PC-9 (cell line): ENCODE results near the gene ARNT2. TPM values are rescaled to one million over a fixed set of nuclear protein-coding genes. Genes with fewer than 3 reads are reported as not detected.
A peak's percentile ranks its signal among the peaks of the same experiment; 100 is the strongest.

Experiments used
- BruUV-seq: library from RNA; stranded (reverse); fragments of 400-500 nt; replicated peaks from 2 replicates; lab custom pipeline; 2021; lab: Mats Ljungman, UMichigan
- CTCF ChIA-PET: fragments of 300-600 bp; sonication (Branson Sonifier 250); formaldehyde crosslinking; loops from one replicate; lab custom pipeline; 2022; ENCODE audit warnings: antibody characterized with exemption; lab: Charles Lee
- POLR2A ChIA-PET: fragments of 300-600 bp; sonication (Branson Sonifier 250); formaldehyde crosslinking; loops from one replicate; lab custom pipeline; 2022; ENCODE audit warnings: antibody characterized with exemption; ENCODE audit not compliant: unreplicated experiment; lab: Charles Lee
- DNase-seq, 2 experiments: peaks; one replicate each; pipeline versions ENCODE4 v3.0.0 to v3.0.0-alpha.2; 2015 to 2022; ENCODE audit warnings: mixed read lengths in 1 of 2
- H2AFZ ChIP-seq: fragments of 200-600 bp; sonication (generic); 2 replicates; pipeline ENCODE4 v1.8.1; 2017; ENCODE audit warnings: antibody characterized with exemption
- H3F3A ChIP-seq: fragments of 200-600 bp; sonication (generic); 2 replicates; pipeline ENCODE4 v1.8.1; 2017; ENCODE audit warnings: antibody characterized with exemption, mild to moderate bottlenecking, low read depth; ENCODE audit not compliant: insufficient read depth
- H3K27ac ChIP-seq: fragments of 200-600 bp; sonication (generic); 2 replicates; pipeline ENCODE4 v1.6.1; 2016; ENCODE audit warnings: mixed run types
- H3K27me3 ChIP-seq: fragments of 200-600 bp; sonication (generic); 2 replicates; pipeline ENCODE4 v1.6.1; 2016; ENCODE audit warnings: low read depth, mixed run types; ENCODE audit not compliant: insufficient read depth
- H3K36me3 ChIP-seq: fragments of 200-600 bp; sonication (generic); 2 replicates; pipeline ENCODE4 v1.6.1; 2016; ENCODE audit warnings: low read depth, mixed run types
- H3K4me1 ChIP-seq: fragments of 200-600 bp; sonication (generic); replicated peaks from 2 replicates; pipeline ENCODE4 v1.6.1; 2016; ENCODE audit warnings: mixed run types; ENCODE audit not compliant: insufficient read depth
- H3K4me2 ChIP-seq: fragments of 200-600 bp; sonication (generic); 2 replicates; pipeline ENCODE4 v1.6.1; 2017; ENCODE audit warnings: mixed run types
- H3K4me3 ChIP-seq: fragments of 200-600 bp; sonication (generic); 2 replicates; pipeline ENCODE4 v1.6.1; 2016; ENCODE audit warnings: mixed run types
- H3K79me2 ChIP-seq: fragments of 200-600 bp; sonication (generic); 2 replicates; pipeline ENCODE4 v1.6.1; 2017; ENCODE audit warnings: low read depth, mixed run types
- H3K9me2 ChIP-seq: fragments of 200-600 bp; sonication (generic); 2 replicates; pipeline ENCODE4 v1.8.1; 2017; ENCODE audit warnings: mild to moderate bottlenecking; ENCODE audit not compliant: insufficient read depth
- H3K9me3 ChIP-seq: fragments of 200-600 bp; sonication (generic); 2 replicates; pipeline ENCODE4 v1.8.1; 2016; ENCODE audit warnings: low read depth; ENCODE audit not compliant: insufficient read depth
- H4K20me1 ChIP-seq: fragments of 200-600 bp; sonication (generic); 2 replicates; pipeline ENCODE4 v1.8.1; 2017; ENCODE audit not compliant: insufficient read depth
- CTCF ChIP-seq: fragments of 200-600 bp; sonication (generic); conservative IDR thresholded peaks from 2 replicates; pipeline ENCODE4 v1.6.1; 2017; ENCODE audit warnings: mixed run types, antibody characterized with exemption, mild to moderate bottlenecking, moderate library complexity
- EZH2 ChIP-seq: fragments of 200-600 bp; sonication (generic); IDR thresholded peaks from 2 replicates; pipeline ENCODE4 v1.8.0; 2017; ENCODE audit warnings: antibody characterized with exemption, low read depth
- intact Hi-C: fragments of 100-400 bp; cut with micrococcal nuclease; formaldehyde crosslinking; loops from one replicate; pipeline ENCODE4 v1.10.0; 2022; ENCODE audit not compliant: unreplicated experiment
- total RNA-seq: library from RNA; stranded (reverse); gene quantifications from 2 replicates; pipeline ENCODE4 v1.2.3, GENCODE V29; 2021

The ARNT2 gene
- total RNA-seq, 1 experiment from 2014 or later, result 4.3 TPM

- Histone ChIP-seq H4K20me1 (no peaks in the 10 kb centered on the region), H3K79me2 (no peaks in the 10 kb centered on the region), H3K9me3 (no peaks in the 10 kb centered on the region), H3F3A (peaks cover 15% of the 10 kb centered on the region), H3K27ac (no peak overlapping the region), H3K36me3 (no peaks in the 10 kb centered on the region), H3K4me1 (peaks cover 15% of the 10 kb centered on the region), H2AFZ (no peak overlapping the region), H3K4me3 (no peak overlapping the region), H3K4me2 (no peak overlapping the region), H3K9me2 (no peaks in the 10 kb centered on the region), H3K27me3 (no peaks in the 10 kb centered on the region)
- no peak for DNase-seq
- ChIA-PET CTCF (no interaction called here), POLR2A (no interaction called here)
- intact Hi-C loops, result no loop called here
- TF ChIP-seq CTCF (no peak), EZH2 (no peak)
- BruUV-seq, result no TSS peak
Observed at GRCh38 chr15:80432345-80432702, 28.1 kb downstream of the ARNT2 start.

GRCh38 chr15:80433836-80434235, 29.7 kb downstream of the ARNT2 start:
- H3K27me3 ChIP-seq, result no peaks in the 10 kb centered on the region

GRCh38 chr15:80434926-80435720, 30.9 kb downstream of the ARNT2 start:
- TF ChIP-seq EZH2 (no peak), CTCF (no peak)
- ChIA-PET POLR2A (no interaction called here), CTCF (no interaction called here)
- Histone ChIP-seq H3K4me1 (peaks cover 28% of the 10 kb centered on the region), H4K20me1 (no peaks in the 10 kb centered on the region), H3F3A (peaks cover 23% of the 10 kb centered on the region), H3K4me3 (no peak overlapping the region), H2AFZ (no peak overlapping the region), H3K4me2 (no peak overlapping the region), H3K9me2 (no peaks in the 10 kb centered on the region), H3K27ac (peak overlapping the region; percentile 94; the same call in 1 of the 2 replicates), H3K79me2 (no peaks in the 10 kb centered on the region), H3K27me3 (no peaks in the 10 kb centered on the region), H3K9me3 (no peaks in the 10 kb centered on the region), H3K36me3 (no peaks in the 10 kb centered on the region)
- no peak for DNase-seq
- no TSS peak for BruUV-seq
- intact Hi-C loops, result no loop called here

More at GRCh38 chr15:80433836-80434235, 29.7 kb downstream of the ARNT2 start:
- DNase-seq, result no peak
- H3K36me3 ChIP-seq, result no peaks in the 10 kb centered on the region
- POLR2A ChIA-PET, result no interaction called here
- H3K4me1 ChIP-seq, result peaks cover 28% of the 10 kb centered on the region
- CTCF ChIA-PET, result no interaction called here
- TF ChIP-seq EZH2 (no peak), CTCF (no peak)
- no TSS peak for BruUV-seq
- H4K20me1 ChIP-seq, result no peaks in the 10 kb centered on the region
- intact Hi-C loops, result no loop called here
- H3K9me3 ChIP-seq, result no peaks in the 10 kb centered on the region
- no peaks in the 10 kb centered on the region for H3K9me2 ChIP-seq
- no peak overlapping the region for H3K4me3 ChIP-seq
- H3K27ac ChIP-seq, result no peak overlapping the region
- H3F3A ChIP-seq, result peaks cover 23% of the 10 kb centered on the region
- no peak overlapping the region for H3K4me2 ChIP-seq
- H2AFZ ChIP-seq, result no peak overlapping the region
- H3K79me2 ChIP-seq, result no peaks in the 10 kb centered on the region
